Osteoblast (primary cell): ENCODE results near the gene UBE2H. TPM values are rescaled to one million over a fixed set of nuclear protein-coding genes. Genes with fewer than 3 reads are reported as not detected.
A peak's percentile ranks its signal among the peaks of the same experiment; 100 is the strongest.

Source experiments
- DNase-seq: peaks from one replicate; pipeline ENCODE4 v3.0.0; 2011; ENCODE audit warnings: low spot score, mixed read lengths; ENCODE audit not compliant: insufficient read length; ENCODE audit errors: missing footprints
- H2AFZ ChIP-seq: 2 replicates; pipeline ENCODE4 v1.6.0; 2011; ENCODE audit warnings: mild to moderate bottlenecking, low read length
- H3K27ac ChIP-seq: 2 replicates; pipeline ENCODE4 v1.5.1; 2011; ENCODE audit warnings: mild to moderate bottlenecking, low read depth, low read length, moderate library complexity
- H3K27me3 ChIP-seq: 2 replicates; pipeline ENCODE4 v1.6.0; 2012; ENCODE audit warnings: mild to moderate bottlenecking, control low read depth, inconsistent platforms, low read length, moderate library complexity; ENCODE audit not compliant: insufficient read depth
- H3K36me3 ChIP-seq: 2 replicates; pipeline ENCODE4 v1.5.1; 2011; ENCODE audit warnings: mild to moderate bottlenecking, low read length, control low read depth, moderate library complexity; ENCODE audit not compliant: insufficient read depth
- H3K4me1 ChIP-seq: 2 replicates; pipeline ENCODE4 v1.5.1; 2011; ENCODE audit warnings: mild to moderate bottlenecking, low read length, control low read depth, moderate library complexity; ENCODE audit not compliant: insufficient read depth
- H3K4me2 ChIP-seq: 2 replicates; pipeline ENCODE4 v1.6.0; 2011; ENCODE audit warnings: mild to moderate bottlenecking, low read length; ENCODE audit not compliant: insufficient read depth
- H3K4me3 ChIP-seq: fragments of 200-600 bp; sonication (generic); 3 replicates; pipeline ENCODE4 v1.5.1; 2012; ENCODE audit warnings: mild to moderate bottlenecking, low read length, inconsistent platforms; ENCODE audit not compliant: insufficient read depth
- H3K79me2 ChIP-seq: 2 replicates; pipeline ENCODE4 v1.6.0; 2012; ENCODE audit warnings: mild to moderate bottlenecking, low read length, control low read depth, inconsistent platforms; ENCODE audit not compliant: insufficient read depth
- H3K9me3 ChIP-seq: 2 replicates; pipeline ENCODE4 v1.5.1; 2011; ENCODE audit warnings: low read depth, low read length, control low read depth
- H4K20me1 ChIP-seq: 2 replicates; pipeline ENCODE4 v1.6.0; 2012; ENCODE audit warnings: mild to moderate bottlenecking, low read length, control low read depth; ENCODE audit not compliant: insufficient read depth
- total RNA-seq: library from RNA; depleted of rRNA; stranded (reverse); fragments of >200 nt; gene quantifications from 2 replicates; pipeline ENCODE4 v1.2.3, GENCODE V29; 2012
- TF ChIP-seq, protein P1 (sequence below): IDR thresholded peaks from 2 replicates; pipeline ENCODE4 v1.5.1; 2011; ENCODE audit warnings: mild to moderate bottlenecking, low read depth, low read length, moderate library complexity; ENCODE audit errors: extremely low read depth

Gene UBE2H
- total RNA-seq, 1 donor = 61.2 TPM

DNA sequence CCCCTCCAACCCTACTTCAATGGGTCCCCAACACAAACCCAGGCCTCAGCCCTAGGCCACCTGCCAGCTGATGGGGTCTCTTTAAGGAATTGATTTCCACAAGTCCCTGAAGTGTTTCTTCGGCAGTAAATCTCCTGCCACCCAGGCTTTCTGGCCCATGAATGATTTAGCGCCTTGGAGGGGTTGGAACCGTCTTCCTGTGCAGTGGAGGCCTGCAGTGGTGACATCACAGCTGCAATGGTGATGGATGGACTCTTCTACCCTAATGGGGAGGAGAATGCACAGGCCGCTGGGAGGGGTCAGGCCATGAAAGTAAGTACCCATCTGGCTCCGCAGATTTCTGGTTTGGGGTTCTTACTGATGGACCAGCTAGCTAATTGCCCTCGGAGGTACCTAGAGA, 163.8 kb downstream of the UBE2H start:
- peak; percentile 50 for DNase-seq
- H2AFZ ChIP-seq = no peak overlapping the region

GRCh38 chr7:129786825-129787563, 165.8 kb downstream of the UBE2H start:
- no peaks in the 10 kb centered on the region for H3K79me2 ChIP-seq
- no peaks in the 10 kb centered on the region for H3K4me1 ChIP-seq
- DNase-seq = no peak
- TF ChIP-seq, protein P1, sequence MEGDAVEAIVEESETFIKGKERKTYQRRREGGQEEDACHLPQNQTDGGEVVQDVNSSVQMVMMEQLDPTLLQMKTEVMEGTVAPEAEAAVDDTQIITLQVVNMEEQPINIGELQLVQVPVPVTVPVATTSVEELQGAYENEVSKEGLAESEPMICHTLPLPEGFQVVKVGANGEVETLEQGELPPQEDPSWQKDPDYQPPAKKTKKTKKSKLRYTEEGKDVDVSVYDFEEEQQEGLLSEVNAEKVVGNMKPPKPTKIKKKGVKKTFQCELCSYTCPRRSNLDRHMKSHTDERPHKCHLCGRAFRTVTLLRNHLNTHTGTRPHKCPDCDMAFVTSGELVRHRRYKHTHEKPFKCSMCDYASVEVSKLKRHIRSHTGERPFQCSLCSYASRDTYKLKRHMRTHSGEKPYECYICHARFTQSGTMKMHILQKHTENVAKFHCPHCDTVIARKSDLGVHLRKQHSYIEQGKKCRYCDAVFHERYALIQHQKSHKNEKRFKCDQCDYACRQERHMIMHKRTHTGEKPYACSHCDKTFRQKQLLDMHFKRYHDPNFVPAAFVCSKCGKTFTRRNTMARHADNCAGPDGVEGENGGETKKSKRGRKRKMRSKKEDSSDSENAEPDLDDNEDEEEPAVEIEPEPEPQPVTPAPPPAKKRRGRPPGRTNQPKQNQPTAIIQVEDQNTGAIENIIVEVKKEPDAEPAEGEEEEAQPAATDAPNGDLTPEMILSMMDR = no peak
- H4K20me1 ChIP-seq = peaks cover 3% of the 10 kb centered on the region
- H3K4me3 ChIP-seq = no peak overlapping the region
- H3K27ac ChIP-seq = no peak overlapping the region
- no peak overlapping the region for H3K4me2 ChIP-seq
- peaks cover 53% of the 10 kb centered on the region for H3K27me3 ChIP-seq
- no peak overlapping the region for H2AFZ ChIP-seq
- no peaks in the 10 kb centered on the region for H3K9me3 ChIP-seq
- no peaks in the 10 kb centered on the region for H3K36me3 ChIP-seq

More for the DNA sequence above, 163.8 kb downstream of the UBE2H start:
- TF ChIP-seq, protein P1 = no peak
- Histone ChIP-seq H3K4me3 (no peak overlapping the region), H3K4me2 (no peak overlapping the region), H3K36me3 (no peaks in the 10 kb centered on the region), H3K9me3 (no peaks in the 10 kb centered on the region), H4K20me1 (no peaks in the 10 kb centered on the region), H3K27ac (no peak overlapping the region), H3K27me3 (peaks cover 34% of the 10 kb centered on the region), H3K79me2 (no peaks in the 10 kb centered on the region), H3K4me1 (no peaks in the 10 kb centered on the region)

- peak; percentile 84 for DNase-seq
- no peaks in the 10 kb centered on the region for H3K79me2 ChIP-seq
- H3K4me2 ChIP-seq = no peak overlapping the region
- TF ChIP-seq, protein P1 = no peak
- no peak overlapping the region for H3K4me3 ChIP-seq
- H4K20me1 ChIP-seq = peaks cover 3% of the 10 kb centered on the region
- H3K36me3 ChIP-seq = no peaks in the 10 kb centered on the region
- no peaks in the 10 kb centered on the region for H3K4me1 ChIP-seq
- H3K27ac ChIP-seq = no peak overlapping the region
- no peaks in the 10 kb centered on the region for H3K9me3 ChIP-seq
- peaks cover 64% of the 10 kb centered on the region for H3K27me3 ChIP-seq
- no peak overlapping the region for H2AFZ ChIP-seq
These were observed 166.9 kb downstream of the UBE2H start for GRCh38 chr7:129785685-129786514.
